Caco-2 (cell line): Measurements from ENCODE around the gene ANKAR. TPM values are rescaled to one million over a fixed set of nuclear protein-coding genes. Genes with fewer than 3 reads are reported as not detected.

Experiments used
- BruUV-seq: library from RNA; stranded (reverse); fragments of 400-500 nt; replicated peaks from 2 replicates; lab custom pipeline; 2021; lab: Mats Ljungman, UMichigan
- CTCF ChIA-PET: fragments of 300-600 bp; sonication (Branson Sonifier 250); formaldehyde crosslinking; loops from one replicate; lab custom pipeline; 2022; ENCODE audit warnings: antibody characterized with exemption; lab: Charles Lee
- POLR2A ChIA-PET: fragments of 300-600 bp; sonication (Branson Sonifier 250); formaldehyde crosslinking; loops from one replicate; lab custom pipeline; 2022; ENCODE audit warnings: antibody characterized with exemption; lab: Charles Lee
- DNase-seq, 2 experiments: peaks; one replicate each; pipeline versions ENCODE4 v3.0.0 to v3.0.0-alpha.2; 2020 to 2022
- H3K27me3 ChIP-seq: replicated peaks from 2 replicates; pipeline ENCODE4 v1.6.0; 2011; ENCODE audit warnings: low read length; ENCODE audit not compliant: control insufficient read depth, insufficient read depth
- H3K36me3 ChIP-seq: 2 replicates; pipeline ENCODE4 v1.5.1; 2011; ENCODE audit warnings: low read length; ENCODE audit not compliant: control insufficient read depth, insufficient read depth
- H3K4me1 ChIP-seq: fragments of 250-450 bp; sonication (Bioruptor Pico); 2 replicates; pipeline ENCODE4 v1.5.1; 2020; ENCODE audit warnings: mild to moderate bottlenecking
- H3K4me3 ChIP-seq: 2 replicates; pipeline ENCODE4 v1.5.1; 2011; ENCODE audit warnings: low read depth, mild to moderate bottlenecking, control low read depth, low read length
- H3K9me3 ChIP-seq: fragments of 250-450 bp; sonication (Bioruptor Pico); 2 replicates; pipeline ENCODE4 v1.5.1; 2020; ENCODE audit warnings: mild to moderate bottlenecking, moderate library complexity
- H3K27ac Mint-ChIP-seq: one replicate; pipeline ENCODE4 v1.8.0; 2022; ENCODE audit warnings: mixed read lengths; ENCODE audit not compliant: unreplicated experiment
- H3K27me3 Mint-ChIP-seq: one replicate; pipeline ENCODE4 v1.8.0; 2022; ENCODE audit warnings: mixed read lengths; ENCODE audit not compliant: insufficient read depth, unreplicated experiment
- H3K36me3 Mint-ChIP-seq: one replicate; pipeline ENCODE4 v1.8.0; 2022; ENCODE audit warnings: mild to moderate bottlenecking, mixed read lengths; ENCODE audit not compliant: insufficient read depth, unreplicated experiment
- H3K4me1 Mint-ChIP-seq: one replicate; pipeline ENCODE4 v1.8.0; 2022; ENCODE audit warnings: low read depth, mixed read lengths; ENCODE audit not compliant: unreplicated experiment
- H3K4me3 Mint-ChIP-seq: one replicate; pipeline ENCODE4 v1.8.0; 2022; ENCODE audit warnings: mild to moderate bottlenecking, moderate library complexity, mixed read lengths; ENCODE audit not compliant: unreplicated experiment
- H3K9me3 Mint-ChIP-seq: one replicate; pipeline ENCODE4 v1.8.0; 2022; ENCODE audit warnings: mixed read lengths; ENCODE audit not compliant: unreplicated experiment
- intact Hi-C: fragments of 100-400 bp; cut with micrococcal nuclease; formaldehyde crosslinking; loops from one replicate; pipeline ENCODE4 v1.10.0; 2022; ENCODE audit not compliant: unreplicated experiment
- total RNA-seq: library from RNA; stranded (reverse); gene quantifications from 2 replicates; pipeline ENCODE4 v1.2.3, GENCODE V29; 2022
- TF ChIP-seq, protein P1 (sequence below), 2 experiments: fragments of 200-600 bp in 1 of 2; IDR thresholded peaks; 1 replicate in 1 of 2; 2 replicates in 1 of 2; pipeline versions ENCODE4 v1.5.1 to v1.8.0; 2011 to 2022; ENCODE audit warnings: antibody characterized with exemption in 1 of 2, control low read depth in 1 of 2, inconsistent platforms in 1 of 2, low read depth in 1 of 2, low read length in 1 of 2, mild to moderate bottlenecking in 1 of 2, moderate library complexity in 1 of 2; ENCODE audit not compliant: insufficient read depth in 1 of 2, severe bottlenecking in 1 of 2, unreplicated experiment in 1 of 2

The ANKAR gene
- total RNA-seq, 1 experiment from 2014 or later, result 4.7 TPM

- Mint-ChIP-seq H3K36me3 (peaks cover 6% of the 10 kb centered on the region), H3K27ac (peak overlapping the region; percentile 64), H3K4me1 (peaks cover 36% of the 10 kb centered on the region), H3K27me3 (no peaks in the 10 kb centered on the region), H3K9me3 (no peaks in the 10 kb centered on the region), H3K4me3 (peak overlapping the region; percentile 18)
- Histone ChIP-seq H3K9me3 (no peaks in the 10 kb centered on the region), H3K4me3 (no peak overlapping the region), H3K36me3 (no peaks in the 10 kb centered on the region), H3K4me1 (peaks cover 37% of the 10 kb centered on the region), H3K27me3 (no peaks in the 10 kb centered on the region)
- TF ChIP-seq, protein P1, sequence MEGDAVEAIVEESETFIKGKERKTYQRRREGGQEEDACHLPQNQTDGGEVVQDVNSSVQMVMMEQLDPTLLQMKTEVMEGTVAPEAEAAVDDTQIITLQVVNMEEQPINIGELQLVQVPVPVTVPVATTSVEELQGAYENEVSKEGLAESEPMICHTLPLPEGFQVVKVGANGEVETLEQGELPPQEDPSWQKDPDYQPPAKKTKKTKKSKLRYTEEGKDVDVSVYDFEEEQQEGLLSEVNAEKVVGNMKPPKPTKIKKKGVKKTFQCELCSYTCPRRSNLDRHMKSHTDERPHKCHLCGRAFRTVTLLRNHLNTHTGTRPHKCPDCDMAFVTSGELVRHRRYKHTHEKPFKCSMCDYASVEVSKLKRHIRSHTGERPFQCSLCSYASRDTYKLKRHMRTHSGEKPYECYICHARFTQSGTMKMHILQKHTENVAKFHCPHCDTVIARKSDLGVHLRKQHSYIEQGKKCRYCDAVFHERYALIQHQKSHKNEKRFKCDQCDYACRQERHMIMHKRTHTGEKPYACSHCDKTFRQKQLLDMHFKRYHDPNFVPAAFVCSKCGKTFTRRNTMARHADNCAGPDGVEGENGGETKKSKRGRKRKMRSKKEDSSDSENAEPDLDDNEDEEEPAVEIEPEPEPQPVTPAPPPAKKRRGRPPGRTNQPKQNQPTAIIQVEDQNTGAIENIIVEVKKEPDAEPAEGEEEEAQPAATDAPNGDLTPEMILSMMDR (IDR thresholded peaks at IDR 0.05; ENCODE audit: insufficient read depth in 1 of 2, low read depth in 1 of 2, low read length in 1 of 2, severe bottlenecking in 1 of 2, unreplicated experiment in 1 of 2), result peak in 1 of 2 experiments; percentile 5
- DNase-seq, result no peak
- ChIA-PET POLR2A (interaction anchor here (1.0 kb wide), 1 partner anchor 58 kb away, joined by 3 read pairs; the partner anchor contains the start of gene SLC40A1), CTCF (no interaction called here)
- BruUV-seq, result no TSS peak
- intact Hi-C loops, result no loop called here
Measured at GRCh38 chr2:189638301-189639006, 36.0 kb upstream of the ANKAR start.

GRCh38 chr2:189639007-189639609, 35.4 kb upstream of the ANKAR start:
- Mint-ChIP-seq H3K9me3 (no peaks in the 10 kb centered on the region), H3K4me1 (peaks cover 36% of the 10 kb centered on the region), H3K4me3 (peak overlapping the region; percentile 18), H3K27ac (peak overlapping the region; percentile 64), H3K36me3 (peaks cover 6% of the 10 kb centered on the region), H3K27me3 (no peaks in the 10 kb centered on the region)
- Histone ChIP-seq H3K27me3 (no peaks in the 10 kb centered on the region), H3K9me3 (no peaks in the 10 kb centered on the region), H3K4me3 (no peak overlapping the region), H3K4me1 (peaks cover 37% of the 10 kb centered on the region), H3K36me3 (no peaks in the 10 kb centered on the region)
- no TSS peak for BruUV-seq
- TF ChIP-seq, protein P1 (IDR thresholded peaks at IDR 0.05; ENCODE audit: insufficient read depth in 1 of 2, low read depth in 1 of 2, low read length in 1 of 2, severe bottlenecking in 1 of 2, unreplicated experiment in 1 of 2), result no peak
- intact Hi-C loops, result no loop called here
- ChIA-PET CTCF (no interaction called here), POLR2A (interaction anchor here (1.0 kb wide), 1 partner anchor 59 kb away, joined by 3 read pairs; the partner anchor contains the start of gene SLC40A1)
- DNase-seq, result peak; percentile 49 to 71

DNA sequence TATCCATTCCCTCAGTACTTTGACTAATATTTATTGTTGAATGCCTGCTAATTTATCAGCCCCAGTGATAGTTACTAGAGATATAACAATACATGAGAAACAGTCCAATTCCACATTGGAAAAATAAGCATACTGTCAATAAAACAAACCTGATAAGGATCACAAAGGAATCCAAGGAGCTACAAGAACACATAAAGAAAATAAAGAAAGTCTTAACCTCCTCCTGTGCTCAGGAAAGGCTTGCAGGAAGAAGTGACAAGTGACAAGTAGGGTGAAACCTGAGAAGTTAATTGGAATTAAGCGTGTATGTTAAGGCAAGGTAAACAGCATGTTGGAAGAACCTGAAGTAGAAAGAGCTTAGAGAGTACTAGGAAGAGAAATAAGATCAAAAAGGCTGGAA, 33.5 kb upstream of the ANKAR start:
- no peak for DNase-seq
- H3K27me3 Mint-ChIP-seq, result no peaks in the 10 kb centered on the region
- H3K4me1 Mint-ChIP-seq, result peaks cover 30% of the 10 kb centered on the region
- H3K9me3 Mint-ChIP-seq, result no peaks in the 10 kb centered on the region
- intact Hi-C loops, result no loop called here
- Histone ChIP-seq H3K4me3 (no peak overlapping the region), H3K36me3 (no peaks in the 10 kb centered on the region), H3K9me3 (no peaks in the 10 kb centered on the region), H3K4me1 (peaks cover 29% of the 10 kb centered on the region), H3K27me3 (no peaks in the 10 kb centered on the region)
- ChIA-PET POLR2A (no interaction called here), CTCF (no interaction called here)
- H3K27ac Mint-ChIP-seq, result no peak overlapping the region
- TF ChIP-seq, protein P1 (IDR thresholded peaks at IDR 0.05; ENCODE audit: insufficient read depth in 1 of 2, low read depth in 1 of 2, low read length in 1 of 2, severe bottlenecking in 1 of 2, unreplicated experiment in 1 of 2), result no peak
- BruUV-seq, result no TSS peak
- peaks cover 6% of the 10 kb centered on the region for H3K36me3 Mint-ChIP-seq
- no peak overlapping the region for H3K4me3 Mint-ChIP-seq
